ENCODE measurements around the gene UBE3A.

Gene UBE3A

GRCh38 chr15:25329696-25330095 is 109.1 kb downstream of the UBE3A start:
- DNase-seq = no peak

GRCh38 chr15:25327686-25328085 is 111.1 kb downstream of the UBE3A start:
- no peak for DNase-seq

- DNase-seq = no peak
These were observed 113.6 kb downstream of the UBE3A start for GRCh38 chr15:25325187-25325586.

GRCh38 chr15:25323420-25323819 is 115.4 kb downstream of the UBE3A start:
- no peak for DNase-seq

GRCh38 chr15:25287823-25288222 is 151.0 kb downstream of the UBE3A start:
- no peak for DNase-seq
